Endodermal cell (in vitro differentiated cells): ENCODE measurements around the gene CDKN1A. TPM values are rescaled to one million over a fixed set of nuclear protein-coding genes. Genes with fewer than 3 reads are reported as not detected.

Source experiments
- DNase-seq: peaks from one replicate; pipeline ENCODE4 v3.0.0-alpha.2; 2017
- H3K27ac ChIP-seq: 2 replicates; pipeline ENCODE4 v1.5.1; 2013; ENCODE audit warnings: mild to moderate bottlenecking, low read depth, low read length, moderate library complexity
- H3K27me3 ChIP-seq: 2 replicates; pipeline ENCODE4 v1.6.1; 2013; ENCODE audit warnings: mild to moderate bottlenecking, low read length, moderate library complexity; ENCODE audit not compliant: insufficient read depth, control insufficient read depth, poor library complexity, severe bottlenecking
- H3K36me3 ChIP-seq: 2 replicates; pipeline ENCODE4 v1.7.0; 2013; ENCODE audit warnings: mild to moderate bottlenecking, low read length, moderate library complexity; ENCODE audit not compliant: control insufficient read depth, insufficient read depth
- H3K4me1 ChIP-seq: one replicate; pipeline ENCODE4 v1.7.0; 2013; ENCODE audit warnings: low read length; ENCODE audit not compliant: control insufficient read depth, insufficient read depth
- H3K4me3 ChIP-seq: 2 replicates; pipeline ENCODE4 v1.5.1; 2013; ENCODE audit warnings: mild to moderate bottlenecking, low read length, moderate library complexity
- H3K9ac ChIP-seq: 2 replicates; pipeline ENCODE4 v1.6.1; 2013; ENCODE audit warnings: mild to moderate bottlenecking, low read length, moderate library complexity; ENCODE audit not compliant: poor library complexity, severe bottlenecking; ENCODE audit errors: extremely low read depth
- H3K9me3 ChIP-seq: 2 replicates; pipeline ENCODE4 v1.6.1; 2013; ENCODE audit warnings: mild to moderate bottlenecking, low read length, moderate library complexity; ENCODE audit not compliant: control insufficient read depth
- H3K27ac Mint-ChIP-seq: 2 replicates; pipeline ENCODE4 v1.8.0; 2020; ENCODE audit warnings: mixed read lengths
- H3K27me3 Mint-ChIP-seq: 2 replicates; pipeline ENCODE4 v1.8.0; 2021; ENCODE audit warnings: mild to moderate bottlenecking, mixed read lengths; ENCODE audit not compliant: insufficient read depth
- H3K36me3 Mint-ChIP-seq: 2 replicates; pipeline ENCODE4 v1.8.0; 2020; ENCODE audit warnings: low read depth, mixed read lengths
- H3K4me1 Mint-ChIP-seq: 2 replicates; pipeline ENCODE4 v1.8.0; 2020; ENCODE audit warnings: mixed read lengths
- H3K4me3 Mint-ChIP-seq: 2 replicates; pipeline ENCODE4 v1.8.0; 2020; ENCODE audit warnings: mild to moderate bottlenecking, moderate library complexity, mixed read lengths
- H3K9me3 Mint-ChIP-seq: 2 replicates; pipeline ENCODE4 v1.8.0; 2020; ENCODE audit warnings: mild to moderate bottlenecking, mixed read lengths
- CTCF ChIP-seq: fragments of 200-600 bp; sonication (generic); conservative IDR thresholded peaks from 2 replicates; pipeline ENCODE4 v1.5.0; 2021; ENCODE audit warnings: antibody characterized with exemption, mild to moderate bottlenecking
- whole genome bisulfite sequencing, 2 experiments: methylation state at CpG; one replicate each; pipeline versions ENCODE4 v1.1.5 to v1.1.7; 2013; ENCODE audit warnings: missing lambda C conversion rate in 2 of 2, mixed read lengths in 1 of 2; ENCODE audit not compliant: insufficient coverage in 1 of 2, insufficient read length in 1 of 2; 5-methylcytosine and 5-hydroxymethylcytosine counted together
- total RNA-seq, 2 donors: library from RNA; stranded (reverse); fragmentation: NEBNext Ultra II Directional in 1 of 2; extraction: Animal tissue kit (Norgen Biotek cat#: 25700) in 1 of 2; gene quantifications; 2 replicates in 1 of 2; 3 replicates in 1 of 2; pipeline ENCODE4 v1.2.1, GENCODE V29; 2021

Gene CDKN1A
- total RNA-seq, 2 donors from 2014 or later = 1.9 to 3.7 TPM

- peaks cover 58% of the 10 kb centered on the region for H3K27me3 Mint-ChIP-seq
- TF ChIP-seq CTCF = no peak
- Histone ChIP-seq H3K9ac (peak overlapping the region; percentile 66), H3K27ac (no peak overlapping the region), H3K27me3 (peaks cover 41% of the 10 kb centered on the region), H3K36me3 (no peaks in the 10 kb centered on the region), H3K9me3 (no peaks in the 10 kb centered on the region), H3K4me1 (peaks cover 5% of the 10 kb centered on the region), H3K4me3 (peak overlapping the region; percentile 82)
- WGBS, 2 experiments = 1 to 3% methylated on average over 20 to 61 of the region's 61 CpGs
- H3K36me3 Mint-ChIP-seq = no peaks in the 10 kb centered on the region
- peak overlapping the region; percentile 78 for H3K27ac Mint-ChIP-seq
- DNase-seq = peak; percentile 80
- H3K4me3 Mint-ChIP-seq = peak overlapping the region; percentile 67
- no peaks in the 10 kb centered on the region for H3K9me3 Mint-ChIP-seq
- H3K4me1 Mint-ChIP-seq = peaks cover 22% of the 10 kb centered on the region
These were observed 724 bp downstream of the CDKN1A start for GRCh38 chr6:36679043-36679833.

GRCh38 chr6:36682328-36683144, 4.0 kb downstream of the CDKN1A start:
- Mint-ChIP-seq H3K4me1 (peaks cover 14% of the 10 kb centered on the region), H3K27me3 (peaks cover 44% of the 10 kb centered on the region), H3K27ac (no peak overlapping the region), H3K4me3 (no peak overlapping the region), H3K36me3 (no peaks in the 10 kb centered on the region), H3K9me3 (no peaks in the 10 kb centered on the region)
- H3K4me3 ChIP-seq = no peak overlapping the region
- H3K4me1 ChIP-seq = peaks cover 3% of the 10 kb centered on the region
- H3K9ac ChIP-seq = no peak overlapping the region
- no peak for TF ChIP-seq CTCF
- H3K36me3 ChIP-seq = peaks cover 8% of the 10 kb centered on the region
- DNase-seq = no peak
- no peak overlapping the region for H3K27ac ChIP-seq
- WGBS, 2 experiments = 86 to 87% methylated on average over 3 to 11 of the region's 11 CpGs
- no peaks in the 10 kb centered on the region for H3K9me3 ChIP-seq
- peaks cover 41% of the 10 kb centered on the region for H3K27me3 ChIP-seq

- WGBS, 2 experiments = 90% methylated on average over 6 of the region's 6 CpGs
- H3K9me3 ChIP-seq = no peaks in the 10 kb centered on the region
- Mint-ChIP-seq H3K4me3 (no peak overlapping the region), H3K36me3 (no peaks in the 10 kb centered on the region), H3K27me3 (peaks cover 37% of the 10 kb centered on the region), H3K4me1 (peaks cover 8% of the 10 kb centered on the region), H3K9me3 (no peaks in the 10 kb centered on the region), H3K27ac (no peak overlapping the region)
- H3K27me3 ChIP-seq = peaks cover 41% of the 10 kb centered on the region
- peaks cover 8% of the 10 kb centered on the region for H3K36me3 ChIP-seq
- H3K9ac ChIP-seq = no peak overlapping the region
- no peak for TF ChIP-seq CTCF
- no peak overlapping the region for H3K4me3 ChIP-seq
- H3K27ac ChIP-seq = no peak overlapping the region
- no peak for DNase-seq
- H3K4me1 ChIP-seq = peaks cover 3% of the 10 kb centered on the region
These were observed 4.7 kb downstream of the CDKN1A start for GRCh38 chr6:36683145-36683655.
